ENCODE data around the gene TMEM191C.
"Not testable (repeated sequence)": the region's sequence is repeated elsewhere in the genome, so short reads cannot be mapped to it uniquely, and the experiment has no call there.

The TMEM191C gene

GRCh38 chr22:21497984-21498383, 30.8 kb downstream of the TMEM191C start:
- not testable (repeated sequence) for H4K20me1 ChIP-seq (ENCODE audit: low read depth, low read length); H3K9me2 ChIP-seq (replicated peaks; ENCODE audit: insufficient read depth, low read length); H2AFZ ChIP-seq (ENCODE audit: low read depth, low read length, severe bottlenecking); H3K79me2 ChIP-seq (ENCODE audit: insufficient read depth, low read length); H3K27ac ChIP-seq (ENCODE audit: low read depth, low read length); H3F3A ChIP-seq (ENCODE audit: insufficient read depth); H3K4me3 ChIP-seq (ENCODE audit: insufficient read depth, low read length, poor library complexity, severe bottlenecking); H3K9ac ChIP-seq (ENCODE audit: low read length); H3K9me3 ChIP-seq (ENCODE audit: insufficient read depth, low read length); H3K4me2 ChIP-seq (ENCODE audit: low read depth, low read length, poor library complexity, severe bottlenecking); H3K27me3 ChIP-seq (ENCODE audit: low read length); H3K36me3 ChIP-seq (ENCODE audit: low read length)

DNA sequence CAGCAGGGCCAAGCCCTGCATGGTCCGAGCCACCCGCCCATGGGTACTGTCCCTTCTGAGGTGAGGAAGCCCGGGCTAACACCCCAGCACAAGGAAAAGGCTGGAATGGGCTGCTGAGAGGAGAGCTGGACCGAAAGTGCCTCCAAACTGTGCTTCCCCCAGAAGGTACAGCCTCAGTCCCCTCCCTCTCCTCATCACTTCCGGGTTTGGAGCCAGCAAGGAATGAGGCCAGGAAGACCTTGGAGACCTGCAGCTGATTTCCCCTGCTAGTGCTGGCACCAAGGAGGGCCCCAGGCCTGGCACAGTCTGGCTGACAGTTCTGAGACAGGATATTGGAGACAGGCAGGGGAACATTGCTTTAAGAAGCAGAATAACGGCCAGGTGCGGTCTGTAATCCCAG, 31.3 kb downstream of the TMEM191C start:
- H3K27ac ChIP-seq (ENCODE audit: low read depth, low read length); H3K4me3 ChIP-seq (ENCODE audit: insufficient read depth, low read length, poor library complexity, severe bottlenecking); H3K9me3 ChIP-seq (ENCODE audit: insufficient read depth, low read length); H3K36me3 ChIP-seq (ENCODE audit: low read length); H2AFZ ChIP-seq (ENCODE audit: low read depth, low read length, severe bottlenecking); H3K79me2 ChIP-seq (ENCODE audit: insufficient read depth, low read length); H3K27me3 ChIP-seq (ENCODE audit: low read length); H4K20me1 ChIP-seq (ENCODE audit: low read depth, low read length); H3K9me2 ChIP-seq (replicated peaks; ENCODE audit: insufficient read depth, low read length); H3K4me2 ChIP-seq (ENCODE audit: low read depth, low read length, poor library complexity, severe bottlenecking); H3K9ac ChIP-seq (ENCODE audit: low read length); H3F3A ChIP-seq (ENCODE audit: insufficient read depth): not testable (repeated sequence)

DNA sequence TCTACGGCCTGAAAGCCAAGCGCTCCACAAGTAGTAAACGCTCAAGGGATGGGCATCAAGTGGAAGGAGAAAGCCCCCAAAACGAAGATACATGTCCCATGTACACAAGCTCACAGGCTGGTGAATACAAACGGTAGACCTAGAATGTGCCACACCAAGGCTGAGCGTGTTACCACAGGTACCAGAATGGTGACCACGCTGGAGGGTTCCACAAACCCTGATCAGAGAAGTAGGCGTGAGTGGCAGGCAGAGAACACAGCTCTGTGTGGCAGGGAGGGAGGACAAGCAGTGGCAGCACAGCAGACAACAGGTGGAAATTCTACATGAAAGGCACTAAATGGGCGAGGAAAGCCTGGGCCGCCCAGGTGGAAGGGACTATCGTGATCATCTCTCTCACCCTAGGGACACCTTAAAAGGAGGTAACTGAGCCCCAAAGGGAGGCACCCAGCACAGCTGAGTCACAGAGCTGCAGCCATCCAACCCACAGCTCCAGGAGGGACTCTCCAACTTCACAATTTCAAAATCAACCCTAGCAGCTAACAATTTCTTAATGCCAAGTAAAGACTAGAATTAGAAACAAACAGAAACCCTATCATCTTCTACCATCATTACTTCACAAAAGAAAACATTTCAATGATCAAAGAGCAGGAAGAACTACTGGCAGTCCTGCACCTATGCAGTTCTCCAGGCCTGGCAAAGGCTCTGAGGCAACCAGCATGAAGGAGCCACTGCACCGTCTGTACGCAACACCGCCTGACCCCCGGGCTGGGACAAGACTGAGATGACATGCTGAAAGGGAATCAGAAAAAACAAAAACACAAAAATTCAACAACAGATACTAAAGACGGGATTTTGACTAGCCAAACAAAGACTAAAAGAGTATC, 32.7 kb downstream of the TMEM191C start:
- not testable (repeated sequence) for H3K79me2 ChIP-seq (ENCODE audit: insufficient read depth, low read length); H3F3A ChIP-seq (ENCODE audit: insufficient read depth); H3K27me3 ChIP-seq (ENCODE audit: low read length); H3K9me2 ChIP-seq (replicated peaks; ENCODE audit: insufficient read depth, low read length); H3K4me2 ChIP-seq (ENCODE audit: low read depth, low read length, poor library complexity, severe bottlenecking); H3K4me3 ChIP-seq (ENCODE audit: insufficient read depth, low read length, poor library complexity, severe bottlenecking); H3K9me3 ChIP-seq (ENCODE audit: insufficient read depth, low read length); H3K36me3 ChIP-seq (ENCODE audit: low read length); H3K9ac ChIP-seq (ENCODE audit: low read length); H2AFZ ChIP-seq (ENCODE audit: low read depth, low read length, severe bottlenecking); H3K27ac ChIP-seq (ENCODE audit: low read depth, low read length); H4K20me1 ChIP-seq (ENCODE audit: low read depth, low read length)

DNA sequence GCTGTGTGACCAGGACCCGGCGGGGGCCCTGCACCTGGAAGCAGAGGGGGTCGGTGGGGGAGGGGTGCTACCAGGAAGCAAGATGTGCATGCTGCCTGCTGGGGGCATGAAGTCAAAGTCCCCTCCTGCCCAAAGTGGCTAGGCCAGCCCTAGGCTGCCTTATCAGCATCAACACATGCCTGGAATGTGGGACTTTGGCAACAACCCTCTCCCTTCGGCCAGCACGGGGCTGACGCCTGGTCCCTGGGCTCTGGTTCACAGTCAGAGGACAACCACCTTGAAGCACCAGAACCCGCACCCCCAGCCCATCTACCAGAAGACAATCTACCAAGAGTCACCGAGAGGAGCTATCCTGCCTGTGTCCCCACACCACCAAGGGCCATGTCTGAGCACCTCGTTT, 43.2 kb downstream of the TMEM191C start:
- H3F3A ChIP-seq (ENCODE audit: insufficient read depth); H3K9me2 ChIP-seq (replicated peaks; ENCODE audit: insufficient read depth, low read length); H3K27ac ChIP-seq (ENCODE audit: low read depth, low read length); H3K27me3 ChIP-seq (ENCODE audit: low read length); H3K9ac ChIP-seq (ENCODE audit: low read length); H3K4me3 ChIP-seq (ENCODE audit: insufficient read depth, low read length, poor library complexity, severe bottlenecking); H3K79me2 ChIP-seq (ENCODE audit: insufficient read depth, low read length); H3K36me3 ChIP-seq (ENCODE audit: low read length); H2AFZ ChIP-seq (ENCODE audit: low read depth, low read length, severe bottlenecking); H3K9me3 ChIP-seq (ENCODE audit: insufficient read depth, low read length); H4K20me1 ChIP-seq (ENCODE audit: low read depth, low read length); H3K4me2 ChIP-seq (ENCODE audit: low read depth, low read length, poor library complexity, severe bottlenecking): not testable (repeated sequence)

- not testable (repeated sequence) for H3K4me2 ChIP-seq (ENCODE audit: low read depth, low read length, poor library complexity, severe bottlenecking); H4K20me1 ChIP-seq (ENCODE audit: low read depth, low read length); H3K36me3 ChIP-seq (ENCODE audit: low read length); H3K79me2 ChIP-seq (ENCODE audit: insufficient read depth, low read length); H2AFZ ChIP-seq (ENCODE audit: low read depth, low read length, severe bottlenecking); H3K4me3 ChIP-seq (ENCODE audit: insufficient read depth, low read length, poor library complexity, severe bottlenecking); H3K9ac ChIP-seq (ENCODE audit: low read length); H3K9me3 ChIP-seq (ENCODE audit: insufficient read depth, low read length); H3K27me3 ChIP-seq (ENCODE audit: low read length); H3K27ac ChIP-seq (ENCODE audit: low read depth, low read length); H3K9me2 ChIP-seq (replicated peaks; ENCODE audit: insufficient read depth, low read length); H3F3A ChIP-seq (ENCODE audit: insufficient read depth)
Measured at GRCh38 chr22:21512022-21512421, 44.8 kb downstream of the TMEM191C start.

DNA sequence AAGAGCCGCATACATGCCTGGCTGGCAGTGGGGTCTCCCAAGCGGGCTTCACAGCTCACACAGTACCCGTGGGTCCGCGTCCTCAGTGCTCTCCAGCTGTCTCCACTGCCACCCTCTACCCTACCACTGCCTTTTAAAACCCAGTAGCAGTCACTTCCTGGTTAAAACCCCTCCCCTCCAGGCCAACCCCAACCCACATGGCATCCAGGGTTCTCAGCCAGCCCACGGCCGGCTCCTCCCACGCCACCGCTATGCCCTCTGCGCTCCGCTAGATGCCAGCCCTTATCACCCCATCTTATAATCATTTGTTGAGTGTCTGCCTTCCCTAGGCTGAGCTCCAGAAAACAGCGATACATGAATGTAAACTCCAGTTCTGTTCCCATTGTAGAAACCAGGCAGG, 46.9 kb downstream of the TMEM191C start:
- not testable (repeated sequence) for H3K36me3 ChIP-seq (ENCODE audit: low read length); H3K9ac ChIP-seq (ENCODE audit: low read length); H4K20me1 ChIP-seq (ENCODE audit: low read depth, low read length); H3K27ac ChIP-seq (ENCODE audit: low read depth, low read length); H3K27me3 ChIP-seq (ENCODE audit: low read length); H2AFZ ChIP-seq (ENCODE audit: low read depth, low read length, severe bottlenecking); H3K9me2 ChIP-seq (replicated peaks; ENCODE audit: insufficient read depth, low read length); H3F3A ChIP-seq (ENCODE audit: insufficient read depth); H3K79me2 ChIP-seq (ENCODE audit: insufficient read depth, low read length); H3K9me3 ChIP-seq (ENCODE audit: insufficient read depth, low read length); H3K4me2 ChIP-seq (ENCODE audit: low read depth, low read length, poor library complexity, severe bottlenecking); H3K4me3 ChIP-seq (ENCODE audit: insufficient read depth, low read length, poor library complexity, severe bottlenecking)

GRCh38 chr22:21515234-21515633, 48.0 kb downstream of the TMEM191C start:
- H3K9me2 ChIP-seq (replicated peaks; ENCODE audit: insufficient read depth, low read length); H3K27ac ChIP-seq (ENCODE audit: low read depth, low read length); H3K9ac ChIP-seq (ENCODE audit: low read length); H4K20me1 ChIP-seq (ENCODE audit: low read depth, low read length); H3K4me2 ChIP-seq (ENCODE audit: low read depth, low read length, poor library complexity, severe bottlenecking); H3K4me3 ChIP-seq (ENCODE audit: insufficient read depth, low read length, poor library complexity, severe bottlenecking); H2AFZ ChIP-seq (ENCODE audit: low read depth, low read length, severe bottlenecking); H3K79me2 ChIP-seq (ENCODE audit: insufficient read depth, low read length); H3K9me3 ChIP-seq (ENCODE audit: insufficient read depth, low read length); H3K27me3 ChIP-seq (ENCODE audit: low read length); H3K36me3 ChIP-seq (ENCODE audit: low read length); H3F3A ChIP-seq (ENCODE audit: insufficient read depth): not testable (repeated sequence)

- H2AFZ ChIP-seq (ENCODE audit: low read depth, low read length, severe bottlenecking) = not testable (repeated sequence)
Measured at GRCh38 chr22:21516522-21516921, 49.3 kb downstream of the TMEM191C start.

More at GRCh38 chr22:21516522-21516921, 49.3 kb downstream of the TMEM191C start:
- not testable (repeated sequence) for H3K9me3 ChIP-seq (ENCODE audit: insufficient read depth, low read length); H3K4me3 ChIP-seq (ENCODE audit: insufficient read depth, low read length, poor library complexity, severe bottlenecking); H3K36me3 ChIP-seq (ENCODE audit: low read length); H3K9ac ChIP-seq (ENCODE audit: low read length); H3F3A ChIP-seq (ENCODE audit: insufficient read depth); H3K9me2 ChIP-seq (replicated peaks; ENCODE audit: insufficient read depth, low read length); H3K27me3 ChIP-seq (ENCODE audit: low read length); H4K20me1 ChIP-seq (ENCODE audit: low read depth, low read length); H3K27ac ChIP-seq (ENCODE audit: low read depth, low read length); H3K4me2 ChIP-seq (ENCODE audit: low read depth, low read length, poor library complexity, severe bottlenecking); H3K79me2 ChIP-seq (ENCODE audit: insufficient read depth, low read length)
